WTC11 (cell line): Measurements from ENCODE around the gene EIF2D. TPM values are rescaled to one million over a fixed set of nuclear protein-coding genes. Genes with fewer than 3 reads are reported as not detected.

ENCODE experiments used
- ATAC-seq: fragments of 200-7000 bp; cut with Tn5 transposase; 2 replicates; pipeline ENCODE4 v1.10.0; 2021; ENCODE audit warnings: mild to moderate bottlenecking, moderate library complexity
- CTCF ChIA-PET: fragments of 300-600 bp; sonication (Branson Sonifier 250); formaldehyde crosslinking; loops from one replicate; lab custom pipeline; 2021; ENCODE audit warnings: antibody characterized with exemption; lab: Charles Lee
- POLR2A ChIA-PET: fragments of 350-600 bp; sonication (Branson Sonifier 250); formaldehyde crosslinking; loops from one replicate; lab custom pipeline; 2021; ENCODE audit warnings: antibody characterized with exemption; lab: Charles Lee
- DNase-seq: peaks from one replicate; pipeline ENCODE4 v3.0.0; 2021; ENCODE audit warnings: low spot score
- H3K27ac Mint-ChIP-seq: 2 replicates; pipeline ENCODE4 v1.8.0; 2021; ENCODE audit warnings: mixed read lengths
- H3K27me3 Mint-ChIP-seq: 2 replicates; pipeline ENCODE4 v1.8.0; 2021; ENCODE audit warnings: low read depth, mild to moderate bottlenecking, moderate library complexity, mixed read lengths
- H3K36me3 Mint-ChIP-seq: 2 replicates; pipeline ENCODE4 v1.8.0; 2021; ENCODE audit warnings: mixed read lengths
- H3K4me1 Mint-ChIP-seq: 2 replicates; pipeline ENCODE4 v1.8.0; 2022; ENCODE audit warnings: mixed read lengths
- H3K4me3 Mint-ChIP-seq: 2 replicates; pipeline ENCODE4 v1.8.0; 2021; ENCODE audit warnings: mild to moderate bottlenecking, moderate library complexity, mixed read lengths
- H3K9me3 Mint-ChIP-seq: 2 replicates; pipeline ENCODE4 v1.8.0; 2021; ENCODE audit warnings: mixed read lengths
- ARID4B ChIP-seq: sonication (generic); formaldehyde crosslinking; IDR thresholded peaks from 2 replicates; pipeline ENCODE4 v1.8.0; 2023; ENCODE audit warnings: missing genetic modification reagents, mild to moderate bottlenecking, borderline replicate concordance
- CTCF ChIP-seq: fragments of 200-600 bp; IDR thresholded peaks from 2 replicates; pipeline ENCODE4 v1.8.0; 2022; ENCODE audit warnings: antibody characterized with exemption
- FOXP4 ChIP-seq: sonication (generic); formaldehyde crosslinking; IDR thresholded peaks from 2 replicates; pipeline ENCODE4 v1.8.0; 2022; ENCODE audit warnings: mild to moderate bottlenecking, missing genetic modification reagents
- HMGA2 ChIP-seq: fragments of 250-450 bp; sonication (Bioruptor Pico); IDR thresholded peaks from 2 replicates; pipeline ENCODE4 v1.4.0; 2021; ENCODE audit warnings: mild to moderate bottlenecking, moderate library complexity
- IRF2 ChIP-seq: sonication (generic); formaldehyde crosslinking; IDR thresholded peaks from 2 replicates; pipeline ENCODE4 v1.8.0; 2022; ENCODE audit warnings: low read depth, missing genetic modification reagents, borderline replicate concordance
- MLX ChIP-seq: sonication (generic); formaldehyde crosslinking; IDR thresholded peaks from 2 replicates; pipeline ENCODE4 v1.8.1; 2023; ENCODE audit warnings: mild to moderate bottlenecking, missing genetic modification reagents, moderate library complexity
- MXD4 ChIP-seq: fragments of 250-450 bp; sonication (Bioruptor Pico); IDR thresholded peaks from 2 replicates; pipeline ENCODE4 v1.8.0; 2021; ENCODE audit warnings: mild to moderate bottlenecking, moderate library complexity, borderline replicate concordance
- NR1H2 ChIP-seq: sonication (generic); formaldehyde crosslinking; IDR thresholded peaks from 2 replicates; pipeline ENCODE4 v1.9.0; 2021; ENCODE audit warnings: mild to moderate bottlenecking, moderate library complexity, missing genetic modification reagents
- RELA ChIP-seq: sonication (generic); formaldehyde crosslinking; IDR thresholded peaks from 2 replicates; pipeline ENCODE4 v1.8.1; 2022; ENCODE audit warnings: missing genetic modification reagents, mild to moderate bottlenecking, borderline replicate concordance
- STAT6 ChIP-seq: sonication (generic); formaldehyde crosslinking; conservative IDR thresholded peaks from 2 replicates; pipeline ENCODE4 v1.8.1; 2023; ENCODE audit warnings: mild to moderate bottlenecking, low read depth, missing genetic modification reagents, moderate library complexity
- TP53 ChIP-seq: sonication (generic); formaldehyde crosslinking; IDR thresholded peaks from 2 replicates; pipeline ENCODE4 v1.8.1; 2023; ENCODE audit warnings: mild to moderate bottlenecking, missing genetic modification reagents
- ZNF138 ChIP-seq: sonication (generic); formaldehyde crosslinking; conservative IDR thresholded peaks from 2 replicates; pipeline ENCODE4 v1.8.1; 2022; ENCODE audit warnings: mild to moderate bottlenecking, moderate library complexity, missing genetic modification reagents
- ZNF219 ChIP-seq: sonication (generic); formaldehyde crosslinking; IDR thresholded peaks from 2 replicates; pipeline ENCODE4 v1.8.0; 2023; ENCODE audit warnings: missing genetic modification reagents, mild to moderate bottlenecking, borderline replicate concordance
- ZNF232 ChIP-seq: sonication (generic); formaldehyde crosslinking; IDR thresholded peaks from 2 replicates; pipeline ENCODE4 v1.8.0; 2022; ENCODE audit warnings: mild to moderate bottlenecking, missing genetic modification reagents
- ZSCAN18 ChIP-seq: fragments of 250-450 bp; sonication (Bioruptor Pico); IDR thresholded peaks from 2 replicates; pipeline ENCODE4 v2.1.2; 2022; ENCODE audit warnings: mild to moderate bottlenecking, moderate library complexity
- total RNA-seq: library from RNA; stranded (reverse); gene quantifications from 3 replicates; pipeline ENCODE4 v1.2.3, GENCODE V29; 2021

The EIF2D gene
- total RNA-seq, 1 experiment from 2014 or later, result 35.7 TPM

GRCh38 chr1:206583707-206584648, 28.3 kb downstream of the EIF2D start:
- no peak overlapping the region for H3K4me3 Mint-ChIP-seq
- no peaks in the 10 kb centered on the region for H3K27me3 Mint-ChIP-seq
- no peaks in the 10 kb centered on the region for H3K36me3 Mint-ChIP-seq
- no peaks in the 10 kb centered on the region for H3K9me3 Mint-ChIP-seq
- peaks cover 4% of the 10 kb centered on the region for H3K4me1 Mint-ChIP-seq
- peak overlapping the region; percentile 79 for H3K27ac Mint-ChIP-seq
- ATAC-seq (peak; percentile 84), DNase-seq (peak; percentile 84)
- no peak for TF ChIP-seq STAT6 (CRISPR knock-in tag)
- TF ChIP-seq CTCF, result peak; percentile 90
- ChIA-PET POLR2A (no interaction called here), CTCF (interaction anchor here (0.6 to 7.8 kb wide), 41 partner anchors 8 to 665 kb away, joined by 3 to 126 read pairs (median 7); partner anchors contain the start of genes DYRK3, EIF2D, IKBKE and RASSF5)

- peak; percentile 14 for ATAC-seq
- H3K4me3 Mint-ChIP-seq, result no peak overlapping the region
- TF ChIP-seq ZNF138 (CRISPR knock-in tag), result no peak
- no peak for TF ChIP-seq ZSCAN18 (CRISPR knock-in tag)
- no peak for TF ChIP-seq ZNF219
- no peak for TF ChIP-seq HMGA2 (CRISPR knock-in tag)
- no peak for TF ChIP-seq ZNF232 (CRISPR knock-in tag)
- no peak for TF ChIP-seq RELA (CRISPR knock-in tag)
- no peak for TF ChIP-seq TP53
- no peak for TF ChIP-seq MXD4 (CRISPR knock-in tag)
- no peak for TF ChIP-seq NR1H2 (CRISPR knock-in tag)
- no peak for TF ChIP-seq FOXP4
- no peak for TF ChIP-seq CTCF
- no peak for TF ChIP-seq MLX (CRISPR knock-in tag)
- no peak for TF ChIP-seq IRF2
- TF ChIP-seq ARID4B, result no peak
Measured at GRCh38 chr1:206582971-206583706, 29.1 kb downstream of the EIF2D start.

More at GRCh38 chr1:206582971-206583706, 29.1 kb downstream of the EIF2D start:
- CTCF ChIA-PET, result interaction anchor here (0.6 to 7.8 kb wide), 38 partner anchors 8 to 128 kb away, joined by 3 to 126 read pairs (median 7); partner anchors contain the start of genes DYRK3, EIF2D, IKBKE and RASSF5
- DNase-seq, result no peak
- Mint-ChIP-seq H3K27me3 (no peaks in the 10 kb centered on the region), H3K4me1 (peaks cover 4% of the 10 kb centered on the region), H3K27ac (peak overlapping the region; percentile 79), H3K36me3 (no peaks in the 10 kb centered on the region), H3K9me3 (no peaks in the 10 kb centered on the region)
- POLR2A ChIA-PET, result no interaction called here
